ENCODE measurements around the gene EDEM3. TPM values are rescaled to one million over a fixed set of nuclear protein-coding genes. Genes with fewer than 3 reads are reported as not detected.

The EDEM3 gene
- total RNA-seq, 1 experiment from 2014 or later: 14.1 TPM

DNA sequence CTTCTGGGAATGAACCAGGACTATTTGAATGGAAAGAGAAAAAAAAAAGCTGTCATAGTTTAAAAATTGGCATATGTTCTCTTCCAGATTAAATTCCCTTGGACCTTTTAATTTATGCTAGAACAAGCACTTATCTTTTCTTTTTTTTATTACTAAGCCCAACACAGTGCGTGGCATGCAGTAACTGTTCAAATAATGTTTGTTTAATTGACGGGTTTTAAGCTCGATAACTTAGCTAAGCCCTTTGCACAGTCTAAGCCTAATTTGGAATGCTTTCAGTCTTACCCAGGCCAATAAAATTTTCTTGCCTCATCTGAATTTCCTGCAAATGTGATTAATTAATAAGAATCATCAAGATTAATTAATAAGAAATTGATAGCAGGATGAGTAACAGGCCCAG, 39.3 kb upstream of the EDEM3 start:
- no TSS peak for BruUV-seq (replicated peaks)
- ChIA-PET CTCF (no interaction called here), POLR2A (no interaction called here)
- H3K27me3 Mint-ChIP-seq (ENCODE audit: insufficient read depth, unreplicated experiment): no peaks in the 10 kb centered on the region
- no peak overlapping the region for H3K27ac Mint-ChIP-seq (ENCODE audit: unreplicated experiment)
- Histone ChIP-seq H3K4me3 (ENCODE audit: low read depth, low read length) (no peak overlapping the region), H3K27me3 (replicated peaks; ENCODE audit: control insufficient read depth, insufficient read depth, low read length) (no peaks in the 10 kb centered on the region), H3K36me3 (ENCODE audit: control insufficient read depth, insufficient read depth, low read length) (no peaks in the 10 kb centered on the region), H3K9me3 (no peaks in the 10 kb centered on the region), H3K4me1 (peaks cover 8% of the 10 kb centered on the region)
- H3K9me3 Mint-ChIP-seq (ENCODE audit: unreplicated experiment): peaks cover 6% of the 10 kb centered on the region
- intact Hi-C loops (cut with micrococcal nuclease; ENCODE audit: unreplicated experiment): no loop called here
- H3K4me3 Mint-ChIP-seq (ENCODE audit: unreplicated experiment): no peak overlapping the region
- H3K4me1 Mint-ChIP-seq (ENCODE audit: low read depth, unreplicated experiment): peaks cover 15% of the 10 kb centered on the region
- TF ChIP-seq, protein P1, sequence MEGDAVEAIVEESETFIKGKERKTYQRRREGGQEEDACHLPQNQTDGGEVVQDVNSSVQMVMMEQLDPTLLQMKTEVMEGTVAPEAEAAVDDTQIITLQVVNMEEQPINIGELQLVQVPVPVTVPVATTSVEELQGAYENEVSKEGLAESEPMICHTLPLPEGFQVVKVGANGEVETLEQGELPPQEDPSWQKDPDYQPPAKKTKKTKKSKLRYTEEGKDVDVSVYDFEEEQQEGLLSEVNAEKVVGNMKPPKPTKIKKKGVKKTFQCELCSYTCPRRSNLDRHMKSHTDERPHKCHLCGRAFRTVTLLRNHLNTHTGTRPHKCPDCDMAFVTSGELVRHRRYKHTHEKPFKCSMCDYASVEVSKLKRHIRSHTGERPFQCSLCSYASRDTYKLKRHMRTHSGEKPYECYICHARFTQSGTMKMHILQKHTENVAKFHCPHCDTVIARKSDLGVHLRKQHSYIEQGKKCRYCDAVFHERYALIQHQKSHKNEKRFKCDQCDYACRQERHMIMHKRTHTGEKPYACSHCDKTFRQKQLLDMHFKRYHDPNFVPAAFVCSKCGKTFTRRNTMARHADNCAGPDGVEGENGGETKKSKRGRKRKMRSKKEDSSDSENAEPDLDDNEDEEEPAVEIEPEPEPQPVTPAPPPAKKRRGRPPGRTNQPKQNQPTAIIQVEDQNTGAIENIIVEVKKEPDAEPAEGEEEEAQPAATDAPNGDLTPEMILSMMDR (IDR thresholded peaks at IDR 0.05; ENCODE audit: insufficient read depth in 1 of 2, low read depth in 1 of 2, low read length in 1 of 2, severe bottlenecking in 1 of 2, unreplicated experiment in 1 of 2): no peak
- H3K36me3 Mint-ChIP-seq (ENCODE audit: insufficient read depth, unreplicated experiment): no peaks in the 10 kb centered on the region
- no peak for DNase-seq

DNA sequence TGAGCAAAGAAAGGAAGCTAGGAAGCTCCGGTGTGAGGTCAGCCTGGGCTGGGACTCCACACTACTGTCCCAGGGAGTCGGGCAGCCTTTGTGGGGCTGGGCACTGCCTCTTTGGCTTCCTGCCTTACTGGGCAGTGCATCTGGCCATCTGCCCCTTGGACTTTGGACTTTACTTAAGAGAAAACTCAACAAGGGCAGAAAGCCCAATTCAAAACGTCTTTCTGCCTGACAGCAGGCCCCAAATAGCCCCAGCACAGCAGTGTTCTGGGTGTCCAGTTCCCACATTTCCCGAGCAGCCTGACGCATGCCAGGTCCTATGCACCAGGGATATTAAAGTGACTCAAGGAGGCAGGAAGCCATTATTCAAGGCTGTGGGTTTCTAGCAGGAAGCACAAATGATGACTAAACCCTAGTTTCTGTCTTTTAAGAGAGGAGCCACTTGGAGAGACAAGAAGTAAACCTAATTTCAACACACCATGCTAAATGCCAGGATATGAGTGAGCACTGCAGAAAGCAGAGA, 37.9 kb upstream of the EDEM3 start:
- Mint-ChIP-seq H3K36me3 (ENCODE audit: insufficient read depth, unreplicated experiment) (no peaks in the 10 kb centered on the region), H3K4me3 (ENCODE audit: unreplicated experiment) (no peak overlapping the region), H3K4me1 (ENCODE audit: low read depth, unreplicated experiment) (peaks cover 15% of the 10 kb centered on the region), H3K27ac (ENCODE audit: unreplicated experiment) (no peak overlapping the region), H3K9me3 (ENCODE audit: unreplicated experiment) (peaks cover 6% of the 10 kb centered on the region), H3K27me3 (ENCODE audit: insufficient read depth, unreplicated experiment) (no peaks in the 10 kb centered on the region)
- Histone ChIP-seq H3K9me3 (no peaks in the 10 kb centered on the region), H3K4me3 (ENCODE audit: low read depth, low read length) (no peak overlapping the region), H3K4me1 (peaks cover 8% of the 10 kb centered on the region), H3K27me3 (replicated peaks; ENCODE audit: control insufficient read depth, insufficient read depth, low read length) (no peaks in the 10 kb centered on the region), H3K36me3 (ENCODE audit: control insufficient read depth, insufficient read depth, low read length) (no peaks in the 10 kb centered on the region)
- no TSS peak for BruUV-seq (replicated peaks)
- POLR2A ChIA-PET: interaction anchor here (0.5 to 0.6 kb wide), 2 partner anchors 93 to 156 kb away, joined by 3 read pairs; no protein-coding TSS in a partner anchor
- peak in 1 of 2 experiments; percentile 10 for DNase-seq
- CTCF ChIA-PET: no interaction called here
- intact Hi-C loops (cut with micrococcal nuclease; ENCODE audit: unreplicated experiment): no loop called here
- TF ChIP-seq, protein P1 (IDR thresholded peaks at IDR 0.05; ENCODE audit: insufficient read depth in 1 of 2, low read depth in 1 of 2, low read length in 1 of 2, severe bottlenecking in 1 of 2, unreplicated experiment in 1 of 2): no peak

DNA sequence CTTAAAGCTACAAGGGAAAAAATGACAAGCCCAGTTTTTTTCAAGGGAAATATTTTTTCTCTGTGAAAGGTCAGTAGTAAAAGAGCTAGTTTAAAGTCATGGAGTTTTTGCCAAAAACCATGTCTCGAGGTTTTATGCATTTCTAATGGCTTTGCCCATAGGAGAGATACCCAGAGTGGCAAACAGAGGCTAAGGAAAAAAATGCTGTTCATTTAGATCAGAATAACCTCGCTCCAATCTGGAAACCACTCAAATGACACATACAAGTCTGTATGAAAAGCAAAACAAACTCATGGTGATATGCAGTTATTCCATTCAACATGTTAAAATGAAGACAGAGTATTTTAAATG, 36.9 kb upstream of the EDEM3 start:
- ChIA-PET CTCF (no interaction called here), POLR2A (no interaction called here)
- no TSS peak for BruUV-seq (replicated peaks)
- no peak for DNase-seq
- Histone ChIP-seq H3K4me1 (peaks cover 8% of the 10 kb centered on the region), H3K27me3 (replicated peaks; ENCODE audit: control insufficient read depth, insufficient read depth, low read length) (no peaks in the 10 kb centered on the region), H3K4me3 (ENCODE audit: low read depth, low read length) (no peak overlapping the region), H3K36me3 (ENCODE audit: control insufficient read depth, insufficient read depth, low read length) (no peaks in the 10 kb centered on the region), H3K9me3 (no peaks in the 10 kb centered on the region)
- no peak overlapping the region for H3K27ac Mint-ChIP-seq (ENCODE audit: unreplicated experiment)
- H3K9me3 Mint-ChIP-seq (ENCODE audit: unreplicated experiment): peaks cover 6% of the 10 kb centered on the region
- no peak overlapping the region for H3K4me3 Mint-ChIP-seq (ENCODE audit: unreplicated experiment)
- H3K36me3 Mint-ChIP-seq (ENCODE audit: insufficient read depth, unreplicated experiment): no peaks in the 10 kb centered on the region
- intact Hi-C loops (cut with micrococcal nuclease; ENCODE audit: unreplicated experiment): no loop called here
- H3K4me1 Mint-ChIP-seq (ENCODE audit: low read depth, unreplicated experiment): peaks cover 15% of the 10 kb centered on the region
- TF ChIP-seq, protein P1 (IDR thresholded peaks at IDR 0.05; ENCODE audit: insufficient read depth in 1 of 2, low read depth in 1 of 2, low read length in 1 of 2, severe bottlenecking in 1 of 2, unreplicated experiment in 1 of 2): no peak
- no peaks in the 10 kb centered on the region for H3K27me3 Mint-ChIP-seq (ENCODE audit: insufficient read depth, unreplicated experiment)

All from Caco-2 (cell line).